GM12878 (cell line): ENCODE results near the gene MSI2. TPM values are rescaled to one million over a fixed set of nuclear protein-coding genes. Genes with fewer than 3 reads are reported as not detected.
A peak's percentile ranks its signal among the peaks of the same experiment; 100 is the strongest.

ENCODE experiments used
- BACH1 ChIP-seq: fragments of 450-650 bp; IDR thresholded peaks from 2 replicates; pipeline ENCODE4 v1.6.1; 2017; ENCODE audit warnings: mild to moderate bottlenecking, borderline replicate concordance
- BRCA1 ChIP-seq: IDR thresholded peaks from 2 replicates; pipeline ENCODE4 v1.6.1; 2011; ENCODE audit warnings: low read depth, low read length, improper control_type of control experiment
- CREM ChIP-seq: IDR thresholded peaks from 2 replicates; pipeline ENCODE4 v1.6.1; 2014; ENCODE audit warnings: antibody characterized with exemption, low read depth
- EGR1 ChIP-seq, 2 experiments: IDR thresholded peaks; 1 replicate in 1 of 2; 2 replicates in 1 of 2; pipeline ENCODE4 v1.6.1; 2011 to 2012; ENCODE audit warnings: low read depth in 2 of 2, low read length in 2 of 2, borderline replicate concordance in 1 of 2, mild to moderate bottlenecking in 1 of 2, moderate library complexity in 1 of 2
- GATAD2B ChIP-seq: fragments of 450-650 bp; conservative IDR thresholded peaks from 2 replicates; pipeline ENCODE4 v1.6.1; 2017; ENCODE audit warnings: low read depth, mild to moderate bottlenecking, moderate library complexity
- MYC ChIP-seq: IDR thresholded peaks from 2 replicates; pipeline ENCODE4 v1.6.1; 2011; ENCODE audit warnings: mild to moderate bottlenecking, low read length, moderate library complexity, inconsistent platforms; ENCODE audit not compliant: insufficient read depth, insufficient replicate concordance, insufficient read length, severe bottlenecking
- NR2C2 ChIP-seq: IDR thresholded peaks from 2 replicates; pipeline ENCODE4 v1.6.1; 2011; ENCODE audit warnings: borderline replicate concordance, low read depth; ENCODE audit not compliant: control insufficient read depth, insufficient read length
- PAX5 ChIP-seq: IDR thresholded peaks from 2 replicates; pipeline ENCODE4 v1.6.1; 2011; ENCODE audit warnings: low read depth, low read length, borderline replicate concordance
- SMAD5 ChIP-seq: IDR thresholded peaks from 2 replicates; pipeline ENCODE4 v1.6.1; 2016; ENCODE audit warnings: antibody characterized with exemption, low read depth
- STAT1 ChIP-seq: fragments of 450-650 bp; conservative IDR thresholded peaks from 2 replicates; pipeline ENCODE4 v1.6.1; 2014; ENCODE audit warnings: antibody characterized with exemption, mild to moderate bottlenecking
- TBL1XR1 ChIP-seq: IDR thresholded peaks from 2 replicates; pipeline ENCODE4 v1.6.1; 2012; ENCODE audit warnings: low read depth, low read length, improper control_type of control experiment
- polyA plus RNA-seq, 11 experiments: library from polyadenylated mRNA; depleted of rRNA in 4 of 11; unstranded in 6 of 11; stranded (reverse) in 5 of 11; fragments of >200 nt; fragmentation: Nextera tagmentation in 4 of 11; fragmentation: Illumina TruSeq in 1 of 11; extraction: Ambion mirVana in 4 of 11; extraction: Trizol in 1 of 11; gene quantifications; 1 replicate in 1 of 11; 2 replicates in 10 of 11; pipeline versions ENCODE4 v1.2.1 to v1.2.3, GENCODE V29; 2011 to 2016; ENCODE audit warnings: inconsistent platforms in 2 of 11, missing spikeins in 2 of 11, low read depth in 1 of 11
- total RNA-seq, 4 experiments: library from RNA; depleted of rRNA in 3 of 4; stranded (reverse); fragments of >200 nt in 3 of 4; fragmentation: Illumina TruSeq in 1 of 4; extraction: Trizol in 1 of 4; gene quantifications; 2 replicates each; pipeline versions ENCODE4 v1.2.1 to v1.2.3, GENCODE V29; 2013 to 2021
- TF ChIP-seq, protein P1 (sequence below): fragments of 450-650 bp; IDR thresholded peaks from 2 replicates; pipeline ENCODE4 v1.6.1; 2017; ENCODE audit warnings: mild to moderate bottlenecking, moderate library complexity
- TF ChIP-seq, protein P2 (sequence below): fragments of 450-650 bp; IDR thresholded peaks from 2 replicates; pipeline ENCODE4 v1.6.1; 2017; ENCODE audit warnings: mild to moderate bottlenecking, low read depth, inconsistent platforms; ENCODE audit not compliant: poor library complexity, severe bottlenecking
- TF ChIP-seq, protein P3 (sequence below): IDR thresholded peaks from 2 replicates; pipeline ENCODE4 v1.6.1; 2012; ENCODE audit warnings: low read depth, low read length, improper control_type of control experiment
- TF ChIP-seq, protein P4 (sequence below): IDR thresholded peaks from 2 replicates; pipeline ENCODE4 v1.6.1; 2011; ENCODE audit warnings: borderline replicate concordance, low read depth, mild to moderate bottlenecking, moderate library complexity, mixed read lengths, low read length; ENCODE audit not compliant: insufficient read depth; ENCODE audit errors: extremely low read length
- TF ChIP-seq, protein P5 (sequence below): fragments of 450-650 bp; formaldehyde crosslinking; IDR thresholded peaks from 2 replicates; pipeline ENCODE4 v1.4.0; 2022; ENCODE audit warnings: mild to moderate bottlenecking, moderate library complexity

The MSI2 gene
- total and polyA plus RNA-seq, 10 of the 15 experiments (the other 5 are each of a cell fraction or from before 2014, with no cell fraction given): 6.1 to 76.1 (median 42.0) TPM

DNA sequence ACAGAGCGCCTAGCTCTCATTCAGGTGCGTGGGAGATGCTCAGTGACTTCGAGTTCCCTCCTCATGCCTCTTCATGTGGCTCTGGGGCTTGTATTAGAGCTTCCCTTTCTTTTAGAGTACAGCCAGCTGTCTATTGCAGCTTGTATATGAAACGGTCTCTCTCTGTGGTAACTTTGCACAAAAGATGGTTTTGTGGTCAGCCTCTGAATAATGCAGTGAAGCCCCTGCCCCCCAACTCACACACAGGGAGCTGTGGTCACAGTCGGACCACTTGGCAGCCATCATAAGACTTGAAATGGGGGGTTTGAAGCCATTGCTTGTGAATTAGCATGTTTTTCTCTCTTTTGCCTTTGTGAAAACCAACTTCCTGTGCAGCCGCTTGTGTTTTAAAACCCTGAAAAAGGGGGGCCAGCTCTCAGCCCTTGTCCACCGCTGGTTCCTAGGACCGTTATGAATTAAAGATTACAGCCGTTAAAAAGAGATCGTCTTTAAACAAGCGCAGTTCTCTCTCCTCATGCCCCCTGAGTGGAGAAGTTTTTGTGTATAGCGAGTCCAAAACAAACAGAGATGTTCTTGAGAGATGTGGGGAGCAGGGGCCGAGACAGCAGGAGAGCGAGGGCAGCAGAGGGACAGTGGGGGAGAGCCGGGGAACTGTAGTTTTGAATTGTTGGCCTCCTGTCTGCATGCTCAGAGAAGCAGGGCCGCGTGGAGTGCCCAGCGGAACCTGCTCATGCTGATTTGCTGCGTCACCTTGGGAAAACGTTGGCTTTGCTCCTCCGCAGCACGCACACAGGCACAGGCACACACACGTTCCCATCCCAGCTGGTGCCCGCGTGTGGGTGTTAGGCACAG is 199.0 kb downstream of the MSI2 start (continued):
- TF ChIP-seq GATAD2B (peak; percentile 95), PAX5 (peak; percentile 94), STAT1 (no peak), EGR1 (IDR thresholded peaks at IDR 0.05; ENCODE audit: borderline replicate concordance in 1 of 2, low read depth in 2 of 2, low read length in 2 of 2) (no peak; a peak in 2 of 3 replicates), BACH1 (no peak; the same call in 1 of the 2 replicates), SMAD5 (0 out of 2 replicates have a peak, but pooled peaks have one; percentile 38), MYC (no peak), BRCA1 (no peak), TBL1XR1 (peak; percentile 86; the same call in 1 of the 2 replicates), NR2C2 (no peak), CREM (peak; percentile 89)
- TF ChIP-seq, protein P1, sequence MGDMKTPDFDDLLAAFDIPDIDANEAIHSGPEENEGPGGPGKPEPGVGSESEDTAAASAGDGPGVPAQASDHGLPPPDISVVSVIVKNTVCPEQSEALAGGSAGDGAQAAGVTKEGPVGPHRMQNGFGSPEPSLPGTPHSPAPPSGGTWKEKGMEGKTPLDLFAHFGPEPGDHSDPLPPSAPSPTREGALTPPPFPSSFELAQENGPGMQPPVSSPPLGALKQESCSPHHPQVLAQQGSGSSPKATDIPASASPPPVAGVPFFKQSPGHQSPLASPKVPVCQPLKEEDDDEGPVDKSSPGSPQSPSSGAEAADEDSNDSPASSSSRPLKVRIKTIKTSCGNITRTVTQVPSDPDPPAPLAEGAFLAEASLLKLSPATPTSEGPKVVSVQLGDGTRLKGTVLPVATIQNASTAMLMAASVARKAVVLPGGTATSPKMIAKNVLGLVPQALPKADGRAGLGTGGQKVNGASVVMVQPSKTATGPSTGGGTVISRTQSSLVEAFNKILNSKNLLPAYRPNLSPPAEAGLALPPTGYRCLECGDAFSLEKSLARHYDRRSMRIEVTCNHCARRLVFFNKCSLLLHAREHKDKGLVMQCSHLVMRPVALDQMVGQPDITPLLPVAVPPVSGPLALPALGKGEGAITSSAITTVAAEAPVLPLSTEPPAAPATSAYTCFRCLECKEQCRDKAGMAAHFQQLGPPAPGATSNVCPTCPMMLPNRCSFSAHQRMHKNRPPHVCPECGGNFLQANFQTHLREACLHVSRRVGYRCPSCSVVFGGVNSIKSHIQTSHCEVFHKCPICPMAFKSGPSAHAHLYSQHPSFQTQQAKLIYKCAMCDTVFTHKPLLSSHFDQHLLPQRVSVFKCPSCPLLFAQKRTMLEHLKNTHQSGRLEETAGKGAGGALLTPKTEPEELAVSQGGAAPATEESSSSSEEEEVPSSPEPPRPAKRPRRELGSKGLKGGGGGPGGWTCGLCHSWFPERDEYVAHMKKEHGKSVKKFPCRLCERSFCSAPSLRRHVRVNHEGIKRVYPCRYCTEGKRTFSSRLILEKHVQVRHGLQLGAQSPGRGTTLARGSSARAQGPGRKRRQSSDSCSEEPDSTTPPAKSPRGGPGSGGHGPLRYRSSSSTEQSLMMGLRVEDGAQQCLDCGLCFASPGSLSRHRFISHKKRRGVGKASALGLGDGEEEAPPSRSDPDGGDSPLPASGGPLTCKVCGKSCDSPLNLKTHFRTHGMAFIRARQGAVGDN: peak; percentile 99
- TF ChIP-seq, protein P2, sequence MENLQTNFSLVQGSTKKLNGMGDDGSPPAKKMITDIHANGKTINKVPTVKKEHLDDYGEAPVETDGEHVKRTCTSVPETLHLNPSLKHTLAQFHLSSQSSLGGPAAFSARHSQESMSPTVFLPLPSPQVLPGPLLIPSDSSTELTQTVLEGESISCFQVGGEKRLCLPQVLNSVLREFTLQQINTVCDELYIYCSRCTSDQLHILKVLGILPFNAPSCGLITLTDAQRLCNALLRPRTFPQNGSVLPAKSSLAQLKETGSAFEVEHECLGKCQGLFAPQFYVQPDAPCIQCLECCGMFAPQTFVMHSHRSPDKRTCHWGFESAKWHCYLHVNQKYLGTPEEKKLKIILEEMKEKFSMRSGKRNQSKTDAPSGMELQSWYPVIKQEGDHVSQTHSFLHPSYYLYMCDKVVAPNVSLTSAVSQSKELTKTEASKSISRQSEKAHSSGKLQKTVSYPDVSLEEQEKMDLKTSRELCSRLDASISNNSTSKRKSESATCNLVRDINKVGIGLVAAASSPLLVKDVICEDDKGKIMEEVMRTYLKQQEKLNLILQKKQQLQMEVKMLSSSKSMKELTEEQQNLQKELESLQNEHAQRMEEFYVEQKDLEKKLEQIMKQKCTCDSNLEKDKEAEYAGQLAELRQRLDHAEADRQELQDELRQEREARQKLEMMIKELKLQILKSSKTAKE: peak; percentile 98
- TF ChIP-seq, protein P3, sequence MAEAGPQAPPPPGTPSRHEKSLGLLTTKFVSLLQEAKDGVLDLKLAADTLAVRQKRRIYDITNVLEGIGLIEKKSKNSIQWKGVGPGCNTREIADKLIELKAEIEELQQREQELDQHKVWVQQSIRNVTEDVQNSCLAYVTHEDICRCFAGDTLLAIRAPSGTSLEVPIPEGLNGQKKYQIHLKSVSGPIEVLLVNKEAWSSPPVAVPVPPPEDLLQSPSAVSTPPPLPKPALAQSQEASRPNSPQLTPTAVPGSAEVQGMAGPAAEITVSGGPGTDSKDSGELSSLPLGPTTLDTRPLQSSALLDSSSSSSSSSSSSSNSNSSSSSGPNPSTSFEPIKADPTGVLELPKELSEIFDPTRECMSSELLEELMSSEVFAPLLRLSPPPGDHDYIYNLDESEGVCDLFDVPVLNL: no peak
- TF ChIP-seq, protein P4, sequence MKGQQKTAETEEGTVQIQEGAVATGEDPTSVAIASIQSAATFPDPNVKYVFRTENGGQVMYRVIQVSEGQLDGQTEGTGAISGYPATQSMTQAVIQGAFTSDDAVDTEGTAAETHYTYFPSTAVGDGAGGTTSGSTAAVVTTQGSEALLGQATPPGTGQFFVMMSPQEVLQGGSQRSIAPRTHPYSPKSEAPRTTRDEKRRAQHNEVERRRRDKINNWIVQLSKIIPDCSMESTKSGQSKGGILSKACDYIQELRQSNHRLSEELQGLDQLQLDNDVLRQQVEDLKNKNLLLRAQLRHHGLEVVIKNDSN: no peak
- TF ChIP-seq, protein P5, sequence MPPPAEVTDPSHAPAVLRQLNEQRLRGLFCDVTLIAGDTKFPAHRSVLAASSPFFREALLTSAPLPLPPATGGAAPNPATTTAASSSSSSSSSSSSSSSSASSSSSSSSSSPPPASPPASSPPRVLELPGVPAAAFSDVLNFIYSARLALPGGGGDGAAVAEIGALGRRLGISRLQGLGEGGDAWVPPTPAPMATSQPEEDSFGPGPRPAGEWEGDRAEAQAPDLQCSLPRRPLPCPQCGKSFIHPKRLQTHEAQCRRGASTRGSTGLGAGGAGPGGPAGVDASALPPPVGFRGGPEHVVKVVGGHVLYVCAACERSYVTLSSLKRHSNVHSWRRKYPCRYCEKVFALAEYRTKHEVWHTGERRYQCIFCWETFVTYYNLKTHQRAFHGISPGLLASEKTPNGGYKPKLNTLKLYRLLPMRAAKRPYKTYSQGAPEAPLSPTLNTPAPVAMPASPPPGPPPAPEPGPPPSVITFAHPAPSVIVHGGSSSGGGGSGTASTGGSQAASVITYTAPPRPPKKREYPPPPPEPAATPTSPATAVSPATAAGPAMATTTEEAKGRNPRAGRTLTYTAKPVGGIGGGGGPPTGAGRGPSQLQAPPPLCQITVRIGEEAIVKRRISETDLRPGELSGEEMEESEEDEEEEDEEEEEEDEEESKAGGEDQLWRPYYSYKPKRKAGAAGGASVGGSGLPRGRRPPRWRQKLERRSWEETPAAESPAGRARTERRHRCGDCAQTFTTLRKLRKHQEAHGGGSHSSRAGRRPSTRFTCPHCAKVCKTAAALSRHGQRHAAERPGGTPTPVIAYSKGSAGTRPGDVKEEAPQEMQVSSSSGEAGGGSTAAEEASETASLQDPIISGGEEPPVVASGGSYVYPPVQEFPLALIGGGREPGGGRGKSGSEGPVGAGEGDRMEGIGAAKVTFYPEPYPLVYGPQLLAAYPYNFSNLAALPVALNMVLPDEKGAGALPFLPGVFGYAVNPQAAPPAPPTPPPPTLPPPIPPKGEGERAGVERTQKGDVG (CRISPR knock-in tag): no peak
